HL-60 (cell line): ENCODE data around the gene HMCN1.

Experiments
- DNase-seq, 2 experiments: peaks; one replicate each; pipeline ENCODE4 v3.0.0-alpha.2; 2010 to 2020; ENCODE audit warnings: low read depth in 1 of 2, low spot score in 1 of 2
- H3K27ac ChIP-seq: fragments of 250-450 bp; sonication (Bioruptor Pico); replicated peaks from 2 replicates; pipeline ENCODE4 v1.5.1; 2020; ENCODE audit warnings: mild to moderate bottlenecking, moderate library complexity
- H3K27me3 ChIP-seq: fragments of 250-450 bp; sonication (Bioruptor Pico); 2 replicates; pipeline ENCODE4 v1.5.1; 2021; ENCODE audit warnings: mild to moderate bottlenecking, moderate library complexity; ENCODE audit not compliant: insufficient read depth, poor library complexity, severe bottlenecking
- H3K4me3 ChIP-seq: replicated peaks from 2 replicates; pipeline ENCODE4 v1.5.1; 2011; ENCODE audit warnings: mild to moderate bottlenecking, control low read depth, low read length; ENCODE audit not compliant: insufficient read depth
- CTCF ChIP-seq: IDR thresholded peaks from one replicate; pipeline ENCODE4 v1.5.1; 2011; ENCODE audit warnings: low read length, control low read depth, inconsistent platforms; ENCODE audit not compliant: insufficient read depth
- GABPA ChIP-seq: IDR thresholded peaks from 2 replicates; pipeline ENCODE4 v1.6.1; 2012; ENCODE audit warnings: low read depth
- POLR2AphosphoS5 ChIP-seq: IDR thresholded peaks from 2 replicates; pipeline ENCODE4 v1.6.1; 2012; ENCODE audit warnings: low read depth
- REST ChIP-seq: IDR thresholded peaks from 2 replicates; pipeline ENCODE4 v1.6.1; 2012; ENCODE audit warnings: low read depth; ENCODE audit not compliant: insufficient replicate concordance
- SPI1 ChIP-seq: IDR thresholded peaks from 2 replicates; pipeline ENCODE4 v1.6.1; 2012; ENCODE audit warnings: low read depth, mild to moderate bottlenecking, borderline replicate concordance

The HMCN1 gene

GRCh38 chr1:185693654-185694053 lies 40.5 kb upstream of the HMCN1 start:
- Histone ChIP-seq H3K27ac (peak overlapping the region; percentile 53), H3K4me3 (no peak overlapping the region), H3K27me3 (no peaks in the 10 kb centered on the region)
- TF ChIP-seq REST (no peak), SPI1 (no peak), GABPA (no peak), CTCF (no peak), POLR2AphosphoS5 (no peak)
- no peak for DNase-seq

- peak overlapping the region; percentile 53 for H3K27ac ChIP-seq
- TF ChIP-seq REST (no peak), SPI1 (peak; percentile 98), POLR2AphosphoS5 (peak; percentile 50; the same call in 1 of the 2 replicates), GABPA (peak; percentile 94)
- no peaks in the 10 kb centered on the region for H3K27me3 ChIP-seq
- no peak overlapping the region for H3K4me3 ChIP-seq
- DNase-seq, result peak; percentile 37 to 78
Observed at GRCh38 chr1:185694081-185694480, 40.1 kb upstream of the HMCN1 start.

GRCh38 chr1:185695299-185695698 lies 38.9 kb upstream of the HMCN1 start:
- TF ChIP-seq CTCF, result no peak
- no peak for TF ChIP-seq REST
- no peak for TF ChIP-seq SPI1
- no peak for TF ChIP-seq POLR2AphosphoS5
- no peak for TF ChIP-seq GABPA
- Histone ChIP-seq H3K27ac (no peak overlapping the region), H3K27me3 (no peaks in the 10 kb centered on the region), H3K4me3 (no peak overlapping the region)
- no peak for DNase-seq
